Psoas muscle (tissue), 8 donors: Measurements from ENCODE around the gene PACSIN3. TPM values are rescaled to one million over a fixed set of nuclear protein-coding genes. Genes with fewer than 3 reads are reported as not detected.

Experiments
- ATAC-seq, 4 donors: fragments of 200-7000 bp; cut with Tn5 transposase; one replicate each; pipeline ENCODE4 v1.9.1; 2020; ENCODE audit warnings: moderate library complexity in 3 of 4, mild to moderate bottlenecking in 2 of 4
- DNase-seq, 2 donors: peaks; one replicate each; pipeline ENCODE4 v3.0.0-alpha.2; 2020
- H3K27ac ChIP-seq: fragments of 200-600 bp; one replicate; pipeline ENCODE4 v1.8.0; 2022
- H3K27me3 ChIP-seq, 3 donors: fragments of 200-600 bp in 1 of 3; one replicate each; pipeline versions ENCODE4 v1.6.1 to v1.8.0; 2013 to 2022; ENCODE audit warnings: low read length in 2 of 3, mild to moderate bottlenecking in 2 of 3, moderate library complexity in 1 of 3; ENCODE audit not compliant: insufficient read depth in 3 of 3
- H3K36me3 ChIP-seq, 2 donors: fragments of 200-600 bp in 1 of 2; one replicate each; pipeline versions ENCODE4 v1.6.1 to v1.8.0; 2013 to 2022; ENCODE audit warnings: low read depth in 1 of 2, mild to moderate bottlenecking in 1 of 2, moderate library complexity in 1 of 2; ENCODE audit not compliant: insufficient read depth in 1 of 2
- H3K4me1 ChIP-seq: fragments of 200-600 bp; one replicate; pipeline ENCODE4 v1.8.0; 2022
- H3K4me3 ChIP-seq: fragments of 200-600 bp; one replicate; pipeline ENCODE4 v1.8.0; 2022; ENCODE audit warnings: mild to moderate bottlenecking
- H3K9me3 ChIP-seq: fragments of 200-600 bp; one replicate; pipeline ENCODE4 v1.8.0; 2022
- WGBS, 3 donors: extraction: QIAGEN DNeasy Blood & Tissue Kit; methylation state at CpG; one replicate each; pipeline versions ENCODE4 v1.1.6 to v1.1.7; 2013; 5-methylcytosine and 5-hydroxymethylcytosine counted together
- intact Hi-C, 2 donors: fragments of 100-400 bp; cut with DNase I; formaldehyde crosslinking; loops; one replicate each; pipeline versions ENCODE4 v1.11.0 to v1.14.2; 2022
- polyA plus RNA-seq, 3 donors: library from polyadenylated mRNA; stranded (reverse); fragments of 200-250 nt; gene quantifications; one replicate each; pipeline ENCODE4 v1.2.3, GENCODE V29; 2013
- total RNA-seq, 4 donors: library from RNA; stranded (reverse); fragmentation: NEBNext Ultra II Directional in 2 of 4; extraction: Animal tissue kit (Norgen Biotek cat#: 25700) in 2 of 4; gene quantifications; one replicate each; pipeline versions ENCODE4 v1.2.1 to v1.2.4, GENCODE V29; 2021 to 2023
- TF ChIP-seq, protein P1 (sequence below): fragments of 200-600 bp; IDR thresholded peaks from one replicate; pipeline ENCODE4 v1.8.0; 2022; ENCODE audit warnings: antibody characterized with exemption
- donor health status: healthy with polysubstance abuse.
- donor health status: DM: no; HTN: no; CAD: no; lungs with moderate emphysema.
- donor health status: Bipolar disorder and iron deficiency.
- donor health status: healthy.
- donor health status: DM: yes; HTN: yes; CAD: no.
- donor health status: DM: no; HTN: no; CAD: no.
- donor health status: DM: no; HTN: no; CAD: no.
- donor health status: DM: yes; HTN: yes; CAD: no.

PACSIN3 gene
- total and polyA plus RNA-seq, 7 donors: 90.4 to 430 (median 284) TPM

DNA sequence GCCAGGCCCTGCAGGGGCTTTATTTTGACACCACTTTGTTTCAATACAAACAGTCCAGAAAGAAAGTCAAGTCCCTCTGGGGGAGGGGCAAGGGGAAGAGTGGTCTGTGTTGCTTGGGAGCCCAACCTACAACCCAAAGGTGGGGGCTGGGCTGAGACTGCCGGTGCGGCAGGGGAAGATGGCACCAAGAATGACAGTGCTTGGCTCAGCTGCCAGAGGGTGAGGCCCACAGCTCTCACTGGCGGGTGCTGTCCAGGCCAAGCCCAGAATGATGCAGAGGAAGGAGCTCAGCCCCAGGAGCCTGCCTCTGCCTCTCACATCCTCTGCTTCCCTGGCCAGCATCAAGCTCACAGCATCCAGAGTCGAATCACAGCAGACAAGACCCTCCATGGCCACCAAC is 21.9 kb downstream of the PACSIN3 start:
- 40 to 51% (median 43%) methylated on average over 4 of the region's 4 CpGs for whole genome bisulfite sequencing, 3 donors
- DNase-seq: no peak
- no peak for ATAC-seq
- H3K27ac ChIP-seq: no peak overlapping the region
- TF ChIP-seq, protein P1, sequence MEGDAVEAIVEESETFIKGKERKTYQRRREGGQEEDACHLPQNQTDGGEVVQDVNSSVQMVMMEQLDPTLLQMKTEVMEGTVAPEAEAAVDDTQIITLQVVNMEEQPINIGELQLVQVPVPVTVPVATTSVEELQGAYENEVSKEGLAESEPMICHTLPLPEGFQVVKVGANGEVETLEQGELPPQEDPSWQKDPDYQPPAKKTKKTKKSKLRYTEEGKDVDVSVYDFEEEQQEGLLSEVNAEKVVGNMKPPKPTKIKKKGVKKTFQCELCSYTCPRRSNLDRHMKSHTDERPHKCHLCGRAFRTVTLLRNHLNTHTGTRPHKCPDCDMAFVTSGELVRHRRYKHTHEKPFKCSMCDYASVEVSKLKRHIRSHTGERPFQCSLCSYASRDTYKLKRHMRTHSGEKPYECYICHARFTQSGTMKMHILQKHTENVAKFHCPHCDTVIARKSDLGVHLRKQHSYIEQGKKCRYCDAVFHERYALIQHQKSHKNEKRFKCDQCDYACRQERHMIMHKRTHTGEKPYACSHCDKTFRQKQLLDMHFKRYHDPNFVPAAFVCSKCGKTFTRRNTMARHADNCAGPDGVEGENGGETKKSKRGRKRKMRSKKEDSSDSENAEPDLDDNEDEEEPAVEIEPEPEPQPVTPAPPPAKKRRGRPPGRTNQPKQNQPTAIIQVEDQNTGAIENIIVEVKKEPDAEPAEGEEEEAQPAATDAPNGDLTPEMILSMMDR: no peak
- no peaks in the 10 kb centered on the region for H3K9me3 ChIP-seq
- no peak overlapping the region for H3K4me3 ChIP-seq
- peaks cover 15 to 69% of the 10 kb centered on the region in 2 donors for H3K36me3 ChIP-seq
- peaks cover 12% of the 10 kb centered on the region for H3K4me1 ChIP-seq
- intact Hi-C loops: no loop called here
- H3K27me3 ChIP-seq: no peaks in the 10 kb centered on the region

- no peak for ATAC-seq
- Histone ChIP-seq H3K36me3 (peaks cover 15 to 64% of the 10 kb centered on the region in 2 donors), H3K4me3 (no peak overlapping the region), H3K9me3 (no peaks in the 10 kb centered on the region), H3K27ac (no peak overlapping the region), H3K27me3 (no peaks in the 10 kb centered on the region), H3K4me1 (peaks cover 12% of the 10 kb centered on the region)
- DNase-seq: peak in 1 of 2 donors; percentile 12
- WGBS, 3 donors: 62 to 77% (median 67%) methylated on average over 15 of the region's 15 CpGs
- intact Hi-C loops: no loop called here
- TF ChIP-seq, protein P1: no peak
These were observed 22.3 kb downstream of the PACSIN3 start for GRCh38 chr11:47163898-47164297.

- intact Hi-C loops: no loop called here
- TF ChIP-seq, protein P1: no peak
- peaks cover 15 to 57% of the 10 kb centered on the region in 2 donors for H3K36me3 ChIP-seq
- H3K27me3 ChIP-seq: no peaks in the 10 kb centered on the region
- no peak overlapping the region for H3K4me3 ChIP-seq
- no peak overlapping the region for H3K27ac ChIP-seq
- H3K9me3 ChIP-seq: no peaks in the 10 kb centered on the region
- no peak for ATAC-seq
- WGBS, 3 donors: 15 to 39% (median 19%) methylated on average over 3 of the region's 3 CpGs
- H3K4me1 ChIP-seq: peaks cover 10% of the 10 kb centered on the region
- peak in 1 of 2 donors; percentile 1 for DNase-seq
These were observed 23.0 kb downstream of the PACSIN3 start for GRCh38 chr11:47163193-47163592.

DNA sequence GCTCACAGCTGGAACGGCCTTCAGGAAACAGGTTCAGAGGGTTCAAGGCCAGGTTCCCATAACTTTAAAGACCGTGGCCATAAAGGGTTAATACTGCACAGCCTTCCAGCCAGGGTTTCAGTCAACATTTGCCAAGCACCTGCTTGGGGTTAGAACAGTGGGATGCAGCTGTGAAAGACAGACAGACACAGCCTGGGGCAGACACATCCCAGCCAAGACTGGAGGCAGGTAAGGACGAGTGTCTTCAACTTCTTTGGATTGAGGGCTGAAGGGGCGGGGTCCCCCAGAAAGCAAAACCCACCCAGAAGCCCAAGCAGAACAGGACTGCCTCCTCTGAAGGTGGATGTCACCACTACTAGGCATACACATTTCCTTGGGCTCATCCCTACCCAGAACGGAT is 23.8 kb downstream of the PACSIN3 start:
- H3K9me3 ChIP-seq: no peaks in the 10 kb centered on the region
- H3K27ac ChIP-seq: no peak overlapping the region
- WGBS, 3 donors: 33 to 47% (median 41%) methylated on average over 5 of the region's 5 CpGs
- intact Hi-C loops: no loop called here
- H3K4me1 ChIP-seq: peaks cover 10% of the 10 kb centered on the region
- no peak overlapping the region for H3K4me3 ChIP-seq
- H3K27me3 ChIP-seq: no peaks in the 10 kb centered on the region
- DNase-seq (no peak), ATAC-seq (peak; percentile 14 to 22 (median 18))
- TF ChIP-seq, protein P1: no peak
- H3K36me3 ChIP-seq: peaks cover 15 to 50% of the 10 kb centered on the region in 2 donors

DNA sequence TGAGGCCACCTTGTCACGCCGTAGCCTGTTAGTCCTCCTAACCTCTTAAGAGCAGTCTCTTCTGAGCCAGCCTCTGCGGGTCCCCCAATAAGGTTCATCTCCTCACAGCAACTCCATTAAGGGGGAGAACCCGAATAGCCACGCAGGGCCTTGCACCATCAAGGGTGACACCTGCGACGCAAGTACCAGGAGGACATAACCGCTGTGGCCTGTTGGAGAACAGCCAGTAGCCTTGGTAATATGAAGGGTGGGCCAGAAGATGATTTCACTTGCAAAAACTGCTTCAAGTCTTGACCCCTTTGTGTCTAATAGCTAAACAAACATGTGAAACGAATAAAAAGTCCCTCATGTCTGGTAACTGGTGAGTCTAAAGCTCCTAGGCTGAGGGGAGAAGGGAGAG is 24.3 kb downstream of the PACSIN3 start:
- Histone ChIP-seq H3K4me1 (peaks cover 10% of the 10 kb centered on the region), H3K27ac (no peak overlapping the region), H3K27me3 (no peaks in the 10 kb centered on the region), H3K9me3 (no peaks in the 10 kb centered on the region), H3K4me3 (no peak overlapping the region), H3K36me3 (peaks cover 12 to 44% of the 10 kb centered on the region in 2 donors)
- ATAC-seq (peak in 3 of 4 donors; percentile 1 to 17 (median 4)), DNase-seq (no peak)
- WGBS, 3 donors: 27 to 42% (median 37%) methylated on average over 9 of the region's 9 CpGs
- TF ChIP-seq, protein P1: no peak
- intact Hi-C loops: no loop called here
